Hepatocyte (in vitro differentiated cells): ENCODE measurements around the gene SCRG1. TPM values are rescaled to one million over a fixed set of nuclear protein-coding genes. Genes with fewer than 3 reads are reported as not detected.

Experiments used
- DNase-seq: peaks from one replicate; pipeline ENCODE4 v3.0.0-alpha.2; 2016; ENCODE audit warnings: low spot score
- H2AFZ ChIP-seq: fragments of 200-600 bp; sonication (generic); 2 replicates; pipeline ENCODE4 v1.6.0; 2016; ENCODE audit warnings: antibody characterized with exemption, mild to moderate bottlenecking
- H3K27ac ChIP-seq: fragments of 200-600 bp; sonication (generic); 2 replicates; pipeline ENCODE4 v1.5.1; 2016; ENCODE audit warnings: mild to moderate bottlenecking
- H3K27me3 ChIP-seq: fragments of 200-600 bp; sonication (generic); 2 replicates; pipeline ENCODE4 v1.6.1; 2016
- H3K36me3 ChIP-seq: fragments of 200-600 bp; sonication (generic); replicated peaks from 2 replicates; pipeline ENCODE4 v1.5.1; 2016; ENCODE audit warnings: low read depth; ENCODE audit not compliant: insufficient read depth
- H3K4me1 ChIP-seq: fragments of 200-600 bp; sonication (generic); 2 replicates; pipeline ENCODE4 v1.5.1; 2016; ENCODE audit warnings: mild to moderate bottlenecking, moderate library complexity; ENCODE audit not compliant: insufficient read depth
- H3K4me2 ChIP-seq: fragments of 200-600 bp; sonication (generic); 2 replicates; pipeline ENCODE4 v1.6.0; 2016
- H3K4me3 ChIP-seq: fragments of 200-600 bp; sonication (generic); 2 replicates; pipeline ENCODE4 v1.5.1; 2016; ENCODE audit warnings: mild to moderate bottlenecking
- H3K79me2 ChIP-seq: fragments of 200-600 bp; sonication (generic); 2 replicates; pipeline ENCODE4 v1.6.0; 2017; ENCODE audit warnings: mild to moderate bottlenecking
- H3K9me2 ChIP-seq: fragments of 200-600 bp; sonication (generic); replicated peaks from 2 replicates; pipeline ENCODE4 v1.6.0; 2017; ENCODE audit warnings: mild to moderate bottlenecking; ENCODE audit not compliant: insufficient read depth
- H3K9me3 ChIP-seq: fragments of 200-600 bp; sonication (generic); 2 replicates; pipeline ENCODE4 v1.5.1; 2016; ENCODE audit warnings: low read depth, mild to moderate bottlenecking
- H4K20me1 ChIP-seq: fragments of 200-600 bp; sonication (generic); 2 replicates; pipeline ENCODE4 v1.6.0; 2016; ENCODE audit warnings: mild to moderate bottlenecking; ENCODE audit not compliant: insufficient read depth, poor library complexity, severe bottlenecking
- CTCF ChIP-seq: fragments of 200-600 bp; sonication (generic); IDR thresholded peaks from 2 replicates; pipeline ENCODE4 v1.5.1; 2016; ENCODE audit warnings: antibody characterized with exemption, mild to moderate bottlenecking; ENCODE audit not compliant: poor library complexity
- EZH2 ChIP-seq: fragments of 200-600 bp; sonication (generic); IDR thresholded peaks from 2 replicates; pipeline ENCODE4 v1.6.1; 2016; ENCODE audit warnings: antibody characterized with exemption, mild to moderate bottlenecking, borderline replicate concordance
- EZH2phosphoT487 ChIP-seq: fragments of 200-600 bp; sonication (generic); IDR thresholded peaks from one replicate; pipeline ENCODE4 v1.6.1; 2018; ENCODE audit warnings: antibody characterized with exemption, mild to moderate bottlenecking, low read depth, moderate library complexity; ENCODE audit not compliant: unreplicated experiment, severe bottlenecking
- WGBS: methylation state at CpG from one replicate; pipeline ENCODE4 v1.1.6; 2016; ENCODE audit warnings: low lambda C conversion rate; ENCODE audit errors: missing lambda C conversion rate; 5-methylcytosine and 5-hydroxymethylcytosine counted together
- polyA plus RNA-seq: library from polyadenylated mRNA; unstranded; fragments of >200 nt; fragmentation: Nextera tagmentation; extraction: Ambion mirVana; gene quantifications from 2 replicates; pipeline ENCODE4 v1.2.1, GENCODE V29; 2016
- total RNA-seq: library from RNA; depleted of rRNA; stranded (reverse); fragments of >200 nt; gene quantifications from 2 replicates; pipeline ENCODE4 v1.2.3, GENCODE V29; 2014

SCRG1 gene
- total and polyA plus RNA-seq, 2 experiments from 2014 or later, result 2.1 to 5.1 TPM

- no peak overlapping the region for H2AFZ ChIP-seq
- H4K20me1 ChIP-seq, result no peaks in the 10 kb centered on the region
- no peaks in the 10 kb centered on the region for H3K36me3 ChIP-seq
- H3K4me3 ChIP-seq, result no peak overlapping the region
- no peaks in the 10 kb centered on the region for H3K4me1 ChIP-seq
- H3K27me3 ChIP-seq, result no peaks in the 10 kb centered on the region
- no peak overlapping the region for H3K4me2 ChIP-seq
- H3K9me2 ChIP-seq, result no peaks in the 10 kb centered on the region
- H3K27ac ChIP-seq, result no peak overlapping the region
- no peak for DNase-seq
- no peaks in the 10 kb centered on the region for H3K9me3 ChIP-seq
- WGBS, result 86% methylated on average over 3 of the region's 3 CpGs
- H3K79me2 ChIP-seq, result no peaks in the 10 kb centered on the region
- TF ChIP-seq EZH2 (no peak), EZH2phosphoT487 (no peak), CTCF (no peak)
Observed at GRCh38 chr4:173404296-173404865, 5.5 kb upstream of the SCRG1 start.

- no peak overlapping the region for H2AFZ ChIP-seq
- no peak overlapping the region for H3K4me2 ChIP-seq
- H3K27ac ChIP-seq, result no peak overlapping the region
- TF ChIP-seq EZH2phosphoT487 (no peak), CTCF (no peak), EZH2 (no peak)
- no peaks in the 10 kb centered on the region for H3K27me3 ChIP-seq
- no peak overlapping the region for H3K4me3 ChIP-seq
- H4K20me1 ChIP-seq, result no peaks in the 10 kb centered on the region
- H3K4me1 ChIP-seq, result no peaks in the 10 kb centered on the region
- DNase-seq, result no peak
- no peaks in the 10 kb centered on the region for H3K9me3 ChIP-seq
- no peaks in the 10 kb centered on the region for H3K79me2 ChIP-seq
- no peaks in the 10 kb centered on the region for H3K9me2 ChIP-seq
- H3K36me3 ChIP-seq, result no peaks in the 10 kb centered on the region
- WGBS, result 76% methylated on average over 2 of the region's 2 CpGs
Observed at GRCh38 chr4:173403051-173403450, 4.1 kb upstream of the SCRG1 start.

GRCh38 chr4:173401063-173401462 is 2.1 kb upstream of the SCRG1 start:
- Histone ChIP-seq H3K4me1 (no peaks in the 10 kb centered on the region), H3K4me2 (no peak overlapping the region), H3K36me3 (no peaks in the 10 kb centered on the region), H3K79me2 (no peaks in the 10 kb centered on the region), H4K20me1 (no peaks in the 10 kb centered on the region), H3K9me3 (no peaks in the 10 kb centered on the region), H3K27ac (no peak overlapping the region), H3K27me3 (no peaks in the 10 kb centered on the region), H2AFZ (no peak overlapping the region), H3K4me3 (no peak overlapping the region), H3K9me2 (no peaks in the 10 kb centered on the region)
- TF ChIP-seq EZH2, result no peak
- no peak for TF ChIP-seq EZH2phosphoT487
- no peak for TF ChIP-seq CTCF
- WGBS, result 91% methylated on average over 4 of the region's 4 CpGs
- DNase-seq, result no peak

GRCh38 chr4:173398220-173398619 is 696 bp downstream of the SCRG1 start:
- TF ChIP-seq CTCF, result no peak
- no peak for TF ChIP-seq EZH2
- H3K4me3 ChIP-seq, result no peak overlapping the region
- no peak overlapping the region for H3K27ac ChIP-seq

More at GRCh38 chr4:173398220-173398619, 696 bp downstream of the SCRG1 start:
- no peaks in the 10 kb centered on the region for H4K20me1 ChIP-seq
- H3K4me1 ChIP-seq, result no peaks in the 10 kb centered on the region
- H3K4me2 ChIP-seq, result no peak overlapping the region
- no peaks in the 10 kb centered on the region for H3K9me3 ChIP-seq
- no peaks in the 10 kb centered on the region for H3K36me3 ChIP-seq
- no peaks in the 10 kb centered on the region for H3K27me3 ChIP-seq
- no peaks in the 10 kb centered on the region for H3K79me2 ChIP-seq
- H3K9me2 ChIP-seq, result no peaks in the 10 kb centered on the region
- no peak overlapping the region for H2AFZ ChIP-seq
- DNase-seq, result no peak
